Transverse colon (tissue), 3 donors: ENCODE data around the gene RCAN2.

Source experiments
- EP300 ChIP-seq: sonication (generic); formaldehyde crosslinking; IDR thresholded peaks from one replicate; pipeline ENCODE4 v1.6.1; 2017; ENCODE audit warnings: antibody characterized with exemption, low read depth
- TF ChIP-seq, protein P1 (sequence below), 5 experiments: fragments of 200-600 bp in 3 of 5; fragments of 450-650 bp in 2 of 5; sonication (generic) in 3 of 5; IDR thresholded peaks; 1 replicate in 2 of 5; 2 replicates in 3 of 5; pipeline ENCODE4 v1.5.1; 2016 to 2017; ENCODE audit warnings: antibody characterized with exemption in 5 of 5, inconsistent platforms in 3 of 5, mild to moderate bottlenecking in 2 of 5, moderate library complexity in 1 of 5

GRCh38 chr6:46444772-46445454 is 46.3 kb downstream of the RCAN2 start:
- no peak for TF ChIP-seq EP300
- TF ChIP-seq, protein P1, sequence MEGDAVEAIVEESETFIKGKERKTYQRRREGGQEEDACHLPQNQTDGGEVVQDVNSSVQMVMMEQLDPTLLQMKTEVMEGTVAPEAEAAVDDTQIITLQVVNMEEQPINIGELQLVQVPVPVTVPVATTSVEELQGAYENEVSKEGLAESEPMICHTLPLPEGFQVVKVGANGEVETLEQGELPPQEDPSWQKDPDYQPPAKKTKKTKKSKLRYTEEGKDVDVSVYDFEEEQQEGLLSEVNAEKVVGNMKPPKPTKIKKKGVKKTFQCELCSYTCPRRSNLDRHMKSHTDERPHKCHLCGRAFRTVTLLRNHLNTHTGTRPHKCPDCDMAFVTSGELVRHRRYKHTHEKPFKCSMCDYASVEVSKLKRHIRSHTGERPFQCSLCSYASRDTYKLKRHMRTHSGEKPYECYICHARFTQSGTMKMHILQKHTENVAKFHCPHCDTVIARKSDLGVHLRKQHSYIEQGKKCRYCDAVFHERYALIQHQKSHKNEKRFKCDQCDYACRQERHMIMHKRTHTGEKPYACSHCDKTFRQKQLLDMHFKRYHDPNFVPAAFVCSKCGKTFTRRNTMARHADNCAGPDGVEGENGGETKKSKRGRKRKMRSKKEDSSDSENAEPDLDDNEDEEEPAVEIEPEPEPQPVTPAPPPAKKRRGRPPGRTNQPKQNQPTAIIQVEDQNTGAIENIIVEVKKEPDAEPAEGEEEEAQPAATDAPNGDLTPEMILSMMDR (IDR thresholded peaks at IDR 0.05): no peak
